ENCODE measurements around the gene CDCA4.
A peak's percentile ranks its signal among the peaks of the same experiment; 100 is the strongest.

Gene CDCA4

GRCh38 chr14:104993306-104993705 is 27.6 kb downstream of the CDCA4 start:
- no peak overlapping the region for H3K4me3 ChIP-seq (ENCODE audit: low read length)
- no peak for DNase-seq (ENCODE audit: low read depth)
- no peak for TF ChIP-seq CTCF (conservative IDR thresholded peaks at IDR 0.05; ENCODE audit: low read depth, low read length)

GRCh38 chr14:104992501-104992900 is 28.4 kb downstream of the CDCA4 start:
- H3K4me3 ChIP-seq (ENCODE audit: low read length), result no peak overlapping the region
- no peak for DNase-seq (ENCODE audit: low read depth)
- TF ChIP-seq CTCF (conservative IDR thresholded peaks at IDR 0.05; ENCODE audit: low read depth, low read length), result no peak

DNA sequence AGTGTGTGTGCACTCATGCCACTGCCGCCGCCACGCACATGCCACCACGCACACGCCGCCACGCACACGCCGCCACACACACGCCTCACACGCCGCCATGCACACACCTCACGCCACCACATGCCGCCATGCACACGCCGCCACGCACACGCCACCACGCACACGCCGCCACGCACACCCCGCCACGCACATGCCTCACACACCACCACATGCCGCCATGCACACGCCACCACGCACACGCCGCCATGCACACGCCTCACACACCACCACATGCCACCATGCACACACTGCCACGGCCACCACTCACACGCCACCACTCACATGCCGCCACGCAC is 29.0 kb downstream of the CDCA4 start:
- H3K4me3 ChIP-seq (ENCODE audit: low read length), result no peak overlapping the region
- TF ChIP-seq CTCF (conservative IDR thresholded peaks at IDR 0.05; ENCODE audit: low read depth, low read length), result no peak
- no peak for DNase-seq (ENCODE audit: low read depth)

DNA sequence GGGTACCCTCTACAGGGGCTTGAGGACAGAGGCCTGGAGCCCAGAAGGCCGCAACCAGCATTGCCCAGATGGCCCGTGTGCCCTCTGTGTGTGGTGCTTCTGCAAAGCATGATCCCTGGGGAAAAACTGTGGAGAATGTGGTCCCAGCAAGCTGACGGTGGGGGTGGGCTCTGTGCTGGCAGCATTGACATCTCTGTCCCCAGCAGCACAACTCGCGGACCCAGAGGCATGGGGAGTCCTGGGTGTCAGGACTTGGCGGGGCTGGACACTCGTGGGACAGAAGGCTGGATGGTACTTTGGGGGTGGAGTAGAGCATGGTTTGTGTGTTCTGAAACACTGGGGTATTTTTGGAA is 31.0 kb downstream of the CDCA4 start:
- TF ChIP-seq CTCF (conservative IDR thresholded peaks at IDR 0.05; ENCODE audit: low read depth, low read length), result no peak
- no peak overlapping the region for H3K4me3 ChIP-seq (ENCODE audit: low read length)
- DNase-seq (ENCODE audit: low read depth), result no peak

DNA sequence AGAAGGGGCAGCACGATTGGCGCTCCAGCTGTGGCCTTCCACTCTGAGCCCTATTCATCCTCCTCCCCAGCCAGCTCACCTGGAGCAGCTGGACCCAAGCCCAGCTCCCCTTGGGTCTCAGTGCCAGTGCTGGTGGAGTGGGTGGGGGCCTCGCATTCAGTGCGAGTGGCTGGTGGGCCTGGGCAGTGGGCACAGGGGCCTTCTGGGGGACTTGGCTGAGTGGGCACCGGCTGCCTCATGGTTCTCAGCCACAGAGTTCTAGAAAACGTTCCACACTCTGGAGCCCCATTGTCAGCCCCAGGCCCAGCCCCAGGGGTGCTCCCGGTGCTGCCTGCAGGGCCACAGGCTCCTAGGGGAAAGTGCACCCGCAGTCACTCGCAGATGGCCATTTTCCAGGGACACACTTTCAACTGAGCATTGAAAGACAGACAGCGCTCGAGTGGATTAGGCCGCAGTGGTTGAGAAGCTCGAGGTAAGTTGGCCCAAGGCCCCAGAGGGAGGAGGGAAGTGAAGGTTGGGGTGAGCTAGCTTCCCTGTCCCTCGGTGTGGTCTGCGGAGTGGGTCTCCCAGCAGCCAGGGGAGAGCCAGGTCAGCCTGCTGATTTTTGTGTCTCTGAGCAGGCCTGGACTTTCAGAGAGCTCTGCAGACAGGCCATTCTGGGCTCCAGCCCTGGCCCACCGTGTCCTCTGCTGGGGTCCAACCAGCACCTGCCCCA is 31.5 kb downstream of the CDCA4 start:
- TF ChIP-seq CTCF (conservative IDR thresholded peaks at IDR 0.05; ENCODE audit: low read depth, low read length), result no peak
- no peak overlapping the region for H3K4me3 ChIP-seq (ENCODE audit: low read length)
- no peak for DNase-seq (ENCODE audit: low read depth)

DNA sequence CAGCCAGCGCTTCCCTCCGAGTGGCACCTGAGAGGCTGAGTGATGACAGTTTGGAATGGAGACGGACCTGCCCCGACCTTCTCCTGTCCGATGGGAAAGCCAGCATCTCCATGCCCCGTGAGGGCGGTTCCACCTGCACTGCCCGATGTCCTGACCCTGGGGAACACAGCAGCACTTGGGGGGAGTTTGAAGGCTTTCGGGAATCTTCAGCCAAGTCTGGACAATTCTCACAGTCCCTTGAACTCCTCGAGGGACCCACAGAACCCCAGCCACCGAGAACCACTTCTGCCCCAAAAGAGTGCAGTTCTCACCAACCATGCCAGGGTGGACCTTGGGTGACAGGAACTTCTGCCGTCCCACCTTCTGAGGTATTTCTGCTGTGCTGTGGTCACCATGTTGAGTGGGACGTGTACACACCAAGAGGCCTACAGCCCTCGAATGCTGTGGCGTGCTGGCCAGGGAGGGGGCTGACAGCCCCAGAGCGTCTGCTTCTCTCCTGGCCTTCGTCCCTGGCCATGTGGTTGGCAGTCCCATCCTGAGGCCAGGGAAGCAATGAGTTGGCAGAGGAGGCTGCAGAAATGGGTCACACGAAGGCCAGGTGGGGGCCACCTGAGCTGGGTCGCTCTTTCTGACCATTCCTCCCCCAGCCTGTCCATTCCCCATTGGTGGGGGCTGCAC is 34.3 kb downstream of the CDCA4 start:
- no peak for DNase-seq (ENCODE audit: low read depth)
- peak overlapping the region; percentile 67 for H3K4me3 ChIP-seq (ENCODE audit: low read length)
- no peak for TF ChIP-seq CTCF (conservative IDR thresholded peaks at IDR 0.05; ENCODE audit: low read depth, low read length)

Data from retinal pigment epithelial cell (primary cell).